HG03175 (cell line): Measurements from ENCODE around the gene MAGI2.

Experiments
- ATAC-seq: cut with Tn5 transposase; IDR thresholded peaks from one replicate; pipeline ENCODE4 v1.9.1; 2021; ENCODE audit warnings: mild to moderate bottlenecking, moderate library complexity; ENCODE audit not compliant: unreplicated experiment

The MAGI2 gene

GRCh38 chr7:78684201-78684600 is 769.3 kb downstream of the MAGI2 start:
- no peak for ATAC-seq

GRCh38 chr7:78683566-78683965 is 769.9 kb downstream of the MAGI2 start:
- ATAC-seq: no peak

- ATAC-seq: no peak
Observed at GRCh38 chr7:78679112-78679876, 774.2 kb downstream of the MAGI2 start.

DNA sequence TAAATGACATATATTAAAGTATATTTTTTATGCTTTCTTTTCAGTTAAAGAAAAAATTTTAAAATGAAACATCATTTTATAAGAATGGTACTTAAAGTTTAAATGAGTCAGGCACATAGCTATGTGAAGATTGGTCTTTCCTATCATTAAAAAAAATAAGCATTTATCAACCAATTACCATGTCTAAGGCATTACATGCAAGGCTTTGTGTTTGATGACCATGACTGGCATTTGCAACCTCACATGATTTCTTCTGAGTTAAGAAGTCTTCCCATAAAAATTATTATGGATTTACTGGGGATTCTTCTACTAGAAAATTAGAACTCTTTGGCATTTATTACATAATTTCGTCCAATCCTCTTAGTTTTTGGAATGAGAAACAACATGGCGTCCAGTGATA is 776.1 kb downstream of the MAGI2 start:
- no peak for ATAC-seq

- no peak for ATAC-seq
Observed at GRCh38 chr7:78675511-78675910, 778.0 kb downstream of the MAGI2 start.

GRCh38 chr7:78673272-78673671 is 780.2 kb downstream of the MAGI2 start:
- no peak for ATAC-seq

- no peak for ATAC-seq
Observed at GRCh38 chr7:78662939-78663338, 790.5 kb downstream of the MAGI2 start.

DNA sequence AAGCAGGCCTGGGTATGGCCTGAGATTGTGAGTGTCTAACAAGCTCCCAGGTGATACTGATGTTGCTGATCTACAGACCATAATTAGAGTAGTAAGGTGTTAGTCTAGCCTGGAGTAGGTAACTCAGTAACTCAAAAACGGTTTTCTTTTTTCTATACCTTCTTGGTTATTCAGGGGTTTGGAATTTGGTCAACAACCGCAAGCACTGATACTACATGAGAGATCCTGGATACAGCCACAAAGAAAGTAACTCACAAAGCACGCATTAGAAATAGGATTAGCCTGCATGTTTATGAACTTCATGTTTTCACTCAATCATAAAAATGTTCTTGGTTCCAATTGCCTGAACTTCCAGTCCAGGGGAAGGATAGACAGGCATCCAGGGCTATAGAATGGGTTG is 803.5 kb downstream of the MAGI2 start:
- no peak for ATAC-seq

DNA sequence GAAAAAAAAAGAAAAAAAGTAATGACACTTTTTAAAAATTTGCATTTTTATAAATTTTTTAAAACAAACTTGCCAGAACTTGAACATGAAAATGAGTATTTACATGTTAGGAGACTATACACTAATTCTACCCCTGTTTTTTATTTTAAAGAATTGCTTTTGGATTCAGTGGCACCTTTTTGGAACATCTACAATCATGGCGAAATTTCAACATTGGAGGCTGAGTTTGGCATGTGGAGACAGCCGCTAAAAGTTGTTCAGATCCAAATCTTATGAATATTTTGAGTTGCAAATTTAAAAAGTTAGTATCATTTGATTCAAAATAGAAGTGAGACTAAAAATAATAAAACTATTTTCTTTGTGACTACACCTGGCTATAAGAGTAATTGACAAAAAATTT is 804.2 kb downstream of the MAGI2 start:
- no peak for ATAC-seq

GRCh38 chr7:78642751-78643150 is 810.7 kb downstream of the MAGI2 start:
- no peak for ATAC-seq

DNA sequence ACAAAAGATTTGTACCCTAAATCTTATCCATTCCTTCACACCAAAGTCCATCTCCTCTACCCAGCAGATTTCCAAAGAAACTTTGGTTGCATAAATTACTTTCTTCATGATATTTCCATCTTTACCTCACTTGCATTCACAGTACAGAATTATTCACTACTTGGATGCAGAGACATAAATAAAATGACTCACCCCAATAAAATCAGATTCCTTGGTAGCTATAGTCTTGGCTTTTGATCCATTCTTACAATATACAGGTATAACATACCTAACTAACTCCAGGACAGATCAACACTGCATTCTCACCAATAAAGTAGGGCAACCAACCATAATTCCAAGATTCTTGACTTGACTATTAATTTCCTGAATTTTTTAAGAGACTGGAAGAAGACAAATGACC is 815.1 kb downstream of the MAGI2 start:
- ATAC-seq: no peak

- no peak for ATAC-seq
Observed at GRCh38 chr7:78636727-78637126, 816.7 kb downstream of the MAGI2 start.

DNA sequence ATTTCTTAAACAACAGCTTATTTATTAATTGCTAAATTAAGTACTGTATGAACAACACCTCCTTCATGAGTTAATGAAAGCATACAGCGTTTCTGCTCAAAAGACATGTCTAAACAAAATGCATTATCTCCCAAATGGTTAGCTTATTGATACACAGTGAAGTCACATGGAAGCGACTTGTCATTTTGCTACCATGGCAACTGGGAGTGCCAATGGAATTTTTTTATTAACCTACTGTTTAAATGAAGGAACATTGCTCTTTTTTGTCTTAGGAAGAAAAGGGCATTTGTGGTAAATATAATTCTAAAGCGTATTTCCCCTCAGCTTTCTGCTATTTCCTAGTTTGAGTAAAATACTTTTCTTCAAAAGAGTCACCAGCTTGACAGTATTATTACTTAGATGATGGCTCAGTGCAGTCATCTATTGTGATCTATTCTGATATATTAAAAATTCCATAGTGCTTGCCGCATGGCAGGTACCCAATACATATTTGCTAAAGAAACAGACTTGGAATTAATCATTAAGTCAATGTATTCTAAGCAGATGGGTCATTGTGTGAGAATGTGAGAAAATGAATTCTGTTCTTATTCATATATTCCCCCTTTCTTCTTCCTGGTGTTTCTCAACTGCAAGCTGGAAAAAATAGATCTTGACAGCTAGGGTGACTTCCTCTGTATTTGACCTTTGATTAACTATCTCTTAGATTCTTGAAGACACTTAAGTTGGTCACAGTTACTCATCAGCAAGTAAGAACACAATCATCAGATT is 818.3 kb downstream of the MAGI2 start:
- ATAC-seq: no peak

DNA sequence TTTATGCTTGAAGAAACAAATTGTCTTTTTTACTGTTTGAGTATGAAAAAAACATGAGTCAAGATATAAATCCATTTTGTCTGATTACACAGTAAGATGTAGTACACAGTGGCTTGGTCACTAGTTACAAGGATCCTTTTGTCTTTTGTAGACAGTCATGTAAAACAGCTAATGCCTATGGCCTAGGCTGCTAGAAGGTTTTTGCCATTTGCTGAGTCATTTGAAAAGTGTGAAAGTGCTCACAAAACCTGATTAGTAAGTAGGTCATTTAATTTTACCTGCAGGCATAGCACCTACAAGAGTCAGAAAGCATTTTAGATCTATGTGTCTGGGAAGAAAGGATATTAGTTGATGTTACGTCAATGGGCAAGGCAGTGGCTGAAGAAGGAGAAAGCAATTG is 819.4 kb downstream of the MAGI2 start:
- no peak for ATAC-seq

DNA sequence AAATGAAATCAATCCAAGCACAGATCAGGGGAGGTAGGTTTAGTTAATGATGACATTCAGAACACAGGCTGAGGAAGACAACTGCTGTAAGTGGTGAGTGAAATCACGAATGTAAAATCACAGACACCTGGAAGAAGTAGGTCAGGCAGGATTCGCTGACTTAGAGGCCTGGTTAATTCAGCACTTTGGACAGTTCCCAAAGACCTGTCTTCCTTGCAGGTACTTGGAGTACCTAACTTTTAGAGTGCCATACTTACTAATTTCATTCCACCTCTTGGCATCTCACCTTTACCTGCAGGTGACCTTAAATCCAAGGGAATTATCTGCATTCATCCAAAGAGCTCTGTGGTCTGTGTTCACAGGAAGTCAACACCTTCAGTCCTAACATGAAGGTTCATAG is 832.5 kb downstream of the MAGI2 start:
- ATAC-seq: no peak

GRCh38 chr7:78616539-78616938 is 836.9 kb downstream of the MAGI2 start:
- no peak for ATAC-seq

DNA sequence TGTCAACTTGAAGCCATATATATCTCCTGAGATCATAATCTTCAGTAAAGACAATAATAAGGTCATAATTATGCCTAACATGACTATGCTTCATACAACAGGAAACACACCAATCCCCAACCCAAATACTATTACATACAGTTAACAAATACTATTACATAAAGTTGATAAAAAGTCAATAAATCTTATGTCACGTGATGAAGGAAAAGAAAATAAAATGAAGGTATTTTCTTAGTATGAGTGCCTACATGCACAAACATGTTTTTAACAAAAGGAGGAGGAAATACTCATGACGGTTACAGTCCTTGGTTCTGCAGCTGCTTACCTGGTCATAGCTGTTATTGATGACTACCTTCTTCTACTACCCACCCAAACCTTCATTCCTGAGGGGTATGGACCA is 844.2 kb downstream of the MAGI2 start:
- ATAC-seq: no peak

- no peak for ATAC-seq
Observed at GRCh38 chr7:78607099-78607498, 846.4 kb downstream of the MAGI2 start.

DNA sequence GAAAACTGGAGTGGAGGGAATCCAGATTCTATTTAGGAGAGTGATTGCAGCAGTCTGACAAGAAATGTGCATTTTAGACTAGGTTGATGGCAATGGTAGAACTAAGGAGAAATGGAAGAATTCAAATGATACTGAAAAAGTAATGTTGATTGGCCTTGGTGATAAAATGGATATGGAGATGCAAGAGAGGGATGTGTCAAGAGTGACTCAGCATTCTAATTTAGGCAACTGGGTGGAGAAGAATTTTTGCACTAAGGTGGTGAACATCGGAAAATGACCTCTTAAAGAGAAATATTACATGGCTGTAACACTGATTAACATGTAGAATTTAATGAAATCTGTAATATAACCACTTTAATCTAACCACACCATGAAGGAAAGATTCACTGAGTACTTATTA is 848.3 kb downstream of the MAGI2 start:
- ATAC-seq: no peak

DNA sequence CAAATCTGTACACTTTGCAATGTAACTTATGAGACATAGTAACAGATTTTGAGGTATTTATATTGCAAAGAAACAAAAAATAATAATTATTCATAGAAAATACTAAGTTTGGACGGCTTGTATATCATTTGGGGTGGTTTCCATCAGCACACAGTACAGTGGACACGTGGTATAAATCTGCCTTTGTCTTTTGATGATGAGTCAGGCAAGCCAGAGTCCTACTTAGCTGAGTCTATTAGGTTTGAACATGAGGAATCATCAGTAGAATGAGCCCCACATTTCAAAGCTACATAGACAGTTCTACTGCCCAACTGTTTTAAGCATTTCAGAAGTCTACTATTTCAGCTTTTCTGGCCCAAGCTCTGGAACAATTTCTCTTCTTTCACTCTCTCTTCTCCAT is 851.7 kb downstream of the MAGI2 start:
- no peak for ATAC-seq

GRCh38 chr7:78594156-78594555 is 859.3 kb downstream of the MAGI2 start:
- no peak for ATAC-seq

- no peak for ATAC-seq
Observed at GRCh38 chr7:78588393-78588792, 865.1 kb downstream of the MAGI2 start.
